Measurements from ENCODE around the gene DIDO1. TPM values are rescaled to one million over a fixed set of nuclear protein-coding genes. Genes with fewer than 3 reads are reported as not detected.

DIDO1 gene
- 100 to 1,000 TPM; 125 to 132 TPM for total RNA-seq
- polyA plus RNA-seq = 10 to 100 TPM; 26.8 to 45.8 (median 39.7) TPM
- 178 to 334 (median 235) reads per million in 6 experiments for total RNA-seq

DNA sequence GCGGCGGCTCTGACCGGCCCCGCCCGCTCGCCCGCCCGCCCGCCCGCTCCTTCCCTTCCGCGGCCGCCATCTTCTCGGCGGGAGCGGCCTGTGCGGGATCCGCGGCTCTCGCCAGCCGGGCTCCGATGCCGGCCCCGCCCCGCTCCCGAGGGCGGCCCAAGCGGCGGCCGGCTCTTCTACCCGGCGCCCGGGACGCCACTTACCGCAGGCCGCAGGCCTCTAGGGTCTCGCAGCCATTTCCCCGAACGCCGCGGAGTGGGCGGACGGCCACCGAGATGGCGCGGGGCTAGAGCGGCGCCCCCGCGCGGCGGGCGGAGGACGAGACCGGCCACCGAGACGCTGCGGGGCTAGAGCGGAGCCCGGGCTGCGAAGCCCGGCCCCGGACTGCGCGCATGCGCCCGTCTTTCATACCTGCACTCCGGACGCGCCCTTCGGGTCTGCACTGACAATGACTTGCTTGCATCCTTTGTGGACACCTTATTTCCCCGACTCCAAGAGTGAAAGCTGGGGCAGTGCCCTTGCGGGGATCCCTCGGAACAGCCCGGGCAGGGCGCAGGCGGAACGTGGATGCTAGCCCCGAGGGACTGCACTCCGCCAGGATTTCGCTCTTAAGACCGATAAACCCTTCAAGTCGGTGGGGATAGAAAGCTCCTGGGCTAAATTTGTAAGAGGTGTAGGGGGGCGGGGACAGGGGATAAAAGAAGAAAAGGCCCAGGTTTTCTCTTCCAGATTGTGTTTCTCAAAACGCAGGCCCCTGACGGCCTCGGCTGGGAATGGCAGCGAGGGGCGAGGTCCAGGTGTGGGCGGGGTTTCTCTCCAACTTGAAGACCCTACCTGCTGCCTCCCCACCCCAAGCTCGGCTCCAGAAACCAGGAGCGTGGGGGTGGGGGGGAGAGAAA lies at the start of gene DIDO1:
Gene DIDO1, minus strand, starts transcription at position 277 of the 899 bp plus-strand sequence.
- Mint-ChIP-seq H3K9me3 (no peaks in the 10 kb centered on the region), H3K4me3 (peak within 1 kb of the TSS; percentile 91 to 98 (median 95)), H3K4me1 (peaks cover 40 to 82% (median 72%) of the 10 kb centered on the region in 4 donors), H3K27me3 (no peaks in the 10 kb centered on the region), H3K27ac (peak within 1 kb of the TSS; percentile 87 to 97 (median 95)), H3K36me3 (no peaks in the 10 kb centered on the region)
- POLR2A ChIA-PET = interaction anchor here (0.8 to 6.3 kb wide), 11 partner anchors 10 to 726 kb away, joined by 3 to 111 read pairs (median 5); partner anchors contain the start of genes GID8, SLC17A9 and TCFL5
- DNase-seq (peak; percentile 77 to 92 (median 86)), ATAC-seq (peak; percentile 79 to 84)

- ATAC-seq = no peak
- Mint-ChIP-seq H3K4me3 (no peak overlapping the region), H3K27me3 (peaks cover 16 to 78% (median 38%) of the 10 kb centered on the region in 5 donors), H3K4me1 (peaks cover 21 to 54% (median 38%) of the 10 kb centered on the region in 4 donors), H3K36me3 (no peaks in the 10 kb centered on the region), H3K27ac (peak overlapping the region in 3 of 10 donors; percentile 52 to 64 (median 55)), H3K9me3 (no peaks in the 10 kb centered on the region)
- POLR2A ChIA-PET = interaction anchor here (0.6 to 1.6 kb wide), 2 partner anchors 17 to 55 kb away, joined by 3 to 4 read pairs; no protein-coding TSS in a partner anchor
- DNase-seq = no peak
Measured at GRCh38 chr20:62975251-62975760, 49.0 kb upstream of the DIDO1 start.

DNA sequence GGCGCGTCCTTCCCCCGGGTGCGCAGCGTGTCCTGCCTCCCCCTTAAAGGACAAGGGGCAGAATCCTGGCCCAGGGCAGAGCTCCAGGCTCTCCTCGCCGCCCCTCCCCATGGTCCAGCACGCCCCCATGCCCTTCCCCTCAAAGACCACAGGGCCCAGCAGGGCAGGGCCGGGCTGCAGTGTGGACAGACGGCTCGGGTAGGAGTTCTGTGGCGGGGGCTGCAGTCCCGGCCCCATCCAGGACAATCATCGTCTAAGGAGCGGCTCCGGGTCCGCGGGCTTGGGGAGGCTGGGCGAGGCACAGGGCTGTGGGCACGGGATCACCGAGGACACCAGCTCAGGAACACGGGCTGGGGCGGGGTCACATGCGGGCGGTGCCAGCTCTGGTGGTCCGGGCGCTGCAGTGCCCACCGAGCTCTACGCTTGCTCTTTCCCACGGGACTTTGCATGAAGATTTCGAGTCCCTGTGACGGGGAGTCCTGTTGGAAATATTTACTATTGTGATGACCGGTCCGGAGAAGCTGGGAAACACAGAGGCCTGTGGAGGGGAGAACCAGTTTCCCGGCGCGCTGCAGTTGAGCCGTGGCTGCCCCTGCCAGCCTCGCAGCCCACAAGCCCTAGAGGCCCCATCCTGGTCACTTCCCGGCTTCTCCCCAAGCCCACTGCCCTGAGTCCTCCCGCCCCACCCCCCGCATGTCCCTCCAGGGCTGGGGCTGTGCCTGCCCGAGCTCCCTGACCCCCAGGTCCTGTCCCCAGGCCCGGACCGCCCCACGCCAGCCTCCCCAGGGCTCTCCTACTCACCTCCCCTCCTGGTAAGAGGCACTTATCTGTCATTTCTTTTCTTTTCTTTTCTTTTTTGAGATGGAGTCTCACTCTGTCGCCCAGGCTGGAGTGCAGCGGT lies 46.8 kb upstream of the DIDO1 start:
- Mint-ChIP-seq H3K9me3 (no peaks in the 10 kb centered on the region), H3K27me3 (peaks cover 16 to 58% (median 33%) of the 10 kb centered on the region in 5 donors), H3K36me3 (no peaks in the 10 kb centered on the region), H3K27ac (peak overlapping the region in 1 of 10 donors; percentile 78), H3K4me3 (peak overlapping the region in 9 of 10 donors; percentile 31 to 91 (median 75)), H3K4me1 (peaks cover 17 to 34% (median 28%) of the 10 kb centered on the region in 4 donors)
- no peak for ATAC-seq
- no peak for DNase-seq
- POLR2A ChIA-PET = interaction anchor here (0.7 to 1.6 kb wide), 4 partner anchors 14 to 204 kb away, joined by 3 to 8 read pairs (median 5); partner anchors contain the start of gene GID8

DNA sequence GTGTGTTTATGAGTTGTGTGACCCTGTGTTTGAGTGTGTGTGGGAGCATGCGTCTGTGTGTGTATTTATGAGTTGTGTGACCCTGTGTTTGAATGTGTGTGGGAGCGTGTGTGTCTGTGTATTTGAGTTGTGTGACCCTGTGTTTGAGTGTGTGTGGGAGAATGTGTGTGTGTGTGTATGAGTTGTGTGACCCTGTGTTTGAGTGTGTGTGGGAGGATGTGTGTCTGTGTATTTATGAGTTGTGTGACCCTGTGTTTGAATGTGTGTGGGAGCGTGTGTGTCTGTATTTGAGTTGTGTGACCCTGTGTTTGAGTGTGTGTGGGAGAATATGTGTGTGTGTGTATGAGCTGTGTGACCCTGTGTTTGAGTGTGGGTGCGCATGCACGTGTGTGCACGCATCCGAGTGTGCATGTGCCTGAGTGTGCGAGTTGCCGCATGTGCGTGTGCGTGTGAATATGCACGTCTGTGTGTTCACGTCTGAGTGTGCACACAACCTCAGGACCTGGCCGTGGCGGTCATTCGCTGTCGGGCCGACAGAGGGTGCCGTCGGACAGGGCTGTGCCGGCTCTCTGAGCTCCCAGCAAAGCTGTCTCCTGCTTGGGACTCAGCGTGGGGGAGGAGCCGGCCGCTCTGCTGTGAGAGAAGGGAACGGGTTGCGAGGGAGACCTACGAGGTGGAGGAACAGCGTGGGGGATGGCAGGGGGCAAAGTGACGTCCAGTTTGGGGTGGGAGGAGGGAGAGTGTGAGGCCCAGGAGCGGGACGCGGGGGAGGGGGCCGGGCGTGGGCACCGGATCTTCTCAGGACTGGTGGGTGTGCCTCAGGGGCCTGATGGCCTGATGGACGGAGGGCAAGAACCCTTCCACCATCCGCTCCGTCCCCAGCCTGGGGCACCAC lies 45.9 kb upstream of the DIDO1 start:
- H3K36me3 Mint-ChIP-seq = no peaks in the 10 kb centered on the region
- H3K4me3 Mint-ChIP-seq = peak overlapping the region; percentile 74 to 91 (median 81)
- POLR2A ChIA-PET = interaction anchor here (0.7 to 1.6 kb wide), 4 partner anchors 13 to 205 kb away, joined by 3 to 8 read pairs (median 5); partner anchors contain the start of gene GID8
- H3K27me3 Mint-ChIP-seq = peaks cover 16 to 50% (median 32%) of the 10 kb centered on the region in 5 donors
- DNase-seq (peak; percentile 72 to 91 (median 80)), ATAC-seq (peak; percentile 99)
- H3K4me1 Mint-ChIP-seq = peaks cover 13 to 25% (median 20%) of the 10 kb centered on the region in 4 donors
- H3K9me3 Mint-ChIP-seq = no peaks in the 10 kb centered on the region
- H3K27ac Mint-ChIP-seq = peak overlapping the region in 6 of 10 donors; percentile 42 to 83 (median 60)

DNA sequence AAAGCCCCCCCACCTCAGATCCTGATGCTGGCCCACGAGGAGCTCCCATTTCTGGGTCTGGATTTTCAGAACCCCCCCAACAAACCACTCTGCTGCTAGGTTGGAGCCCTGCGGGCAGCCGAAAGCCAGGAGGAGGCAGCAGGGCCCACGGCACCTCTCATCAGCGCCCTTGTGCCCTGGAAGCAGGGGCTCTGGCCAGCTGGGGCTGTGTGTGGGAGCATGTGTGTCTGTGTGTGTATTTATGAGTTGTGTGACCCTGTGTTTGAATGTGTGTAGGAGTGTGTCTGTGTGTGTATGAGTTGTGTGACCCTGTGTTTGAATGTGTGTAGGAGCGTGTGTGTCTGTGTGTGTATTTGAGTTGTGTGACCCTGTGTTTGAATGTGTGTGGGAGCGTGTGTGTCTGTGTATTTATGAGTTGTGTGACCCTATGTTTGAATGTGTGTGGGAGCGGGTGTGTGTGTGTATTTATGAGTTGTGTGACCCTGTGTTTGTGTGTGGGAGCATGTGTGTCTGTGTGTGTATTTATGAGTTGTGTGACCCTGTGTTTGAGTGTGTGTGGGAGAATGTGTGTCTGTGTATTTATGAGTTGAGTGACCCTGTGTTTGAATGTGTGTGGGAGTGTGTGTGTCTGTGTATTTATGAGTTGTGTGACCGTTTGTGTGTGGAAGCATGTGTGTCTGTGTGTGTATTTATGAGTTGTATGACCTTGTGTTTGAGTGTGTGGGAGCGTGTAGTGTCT lies 45.1 kb upstream of the DIDO1 start:
- Mint-ChIP-seq H3K9me3 (no peaks in the 10 kb centered on the region), H3K4me3 (peak overlapping the region in 8 of 10 donors; percentile 37 to 88 (median 79)), H3K27me3 (peaks cover 16 to 47% (median 30%) of the 10 kb centered on the region in 5 donors), H3K4me1 (peaks cover 13 to 22% (median 20%) of the 10 kb centered on the region in 4 donors), H3K27ac (peak overlapping the region in 3 of 10 donors; percentile 36 to 54 (median 50)), H3K36me3 (no peaks in the 10 kb centered on the region)
- POLR2A ChIA-PET = interaction anchor here (1.7 kb wide), 1 partner anchor 68 kb away, joined by 6 read pairs; no protein-coding TSS in a partner anchor
- ATAC-seq (no peak), DNase-seq (no peak)

DNA sequence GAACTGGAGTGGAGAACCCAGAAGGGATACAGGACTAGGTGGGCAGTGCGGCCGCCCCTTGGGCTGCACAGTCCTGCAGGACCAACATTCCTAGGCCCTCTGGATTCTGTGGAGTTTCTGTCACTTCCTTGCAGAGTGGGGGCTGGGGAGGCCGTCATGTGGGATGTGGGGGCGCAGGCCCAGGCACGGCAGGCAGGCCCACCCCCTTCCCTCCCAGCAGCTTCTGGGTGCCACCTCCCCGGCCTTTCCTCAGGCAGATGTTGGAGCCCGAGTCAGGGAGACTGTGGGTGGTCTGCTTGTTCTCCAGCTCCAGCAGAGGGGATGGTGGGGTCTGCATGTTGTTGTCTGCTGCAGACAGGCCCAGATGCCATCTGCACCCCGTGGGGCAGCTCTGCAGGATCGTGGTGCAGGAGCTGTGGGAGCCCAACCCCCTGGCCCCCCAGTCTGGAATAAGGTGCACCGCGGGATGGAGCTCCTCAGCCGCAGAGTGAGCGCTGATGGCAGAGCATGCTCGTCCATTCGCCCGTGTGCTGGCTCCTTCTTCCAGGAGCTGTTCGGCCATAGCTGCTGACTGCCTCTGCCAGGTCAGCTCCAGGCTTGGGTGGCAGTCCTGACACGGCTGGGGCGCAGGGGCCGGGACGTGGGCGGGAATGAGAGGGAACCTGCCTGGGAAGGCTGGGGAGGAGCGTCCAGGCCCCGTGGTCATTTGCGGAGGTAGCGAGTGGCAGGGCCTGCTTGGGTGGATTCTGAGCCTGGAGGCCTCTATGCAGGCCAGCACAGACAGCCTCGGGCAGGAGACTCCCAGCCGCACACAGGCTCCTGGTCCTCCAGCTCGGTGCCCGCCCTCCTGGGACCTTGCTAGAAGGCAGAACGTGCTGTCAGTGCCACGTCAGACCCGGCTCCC lies 44.3 kb upstream of the DIDO1 start:
- H3K9me3 Mint-ChIP-seq = no peaks in the 10 kb centered on the region
- no peak overlapping the region for H3K27ac Mint-ChIP-seq
- DNase-seq = no peak
- POLR2A ChIA-PET = interaction anchor here (1.7 kb wide), 1 partner anchor 67 kb away, joined by 6 read pairs; no protein-coding TSS in a partner anchor
- H3K27me3 Mint-ChIP-seq = peaks cover 16 to 40% (median 27%) of the 10 kb centered on the region in 5 donors
- H3K36me3 Mint-ChIP-seq = peaks cover 0 to 2% (median 0%) of the 10 kb centered on the region in 3 donors
- H3K4me3 Mint-ChIP-seq = no peak overlapping the region
- peaks cover 14 to 19% (median 19%) of the 10 kb centered on the region in 4 donors for H3K4me1 Mint-ChIP-seq
- ATAC-seq = no peak

DNA sequence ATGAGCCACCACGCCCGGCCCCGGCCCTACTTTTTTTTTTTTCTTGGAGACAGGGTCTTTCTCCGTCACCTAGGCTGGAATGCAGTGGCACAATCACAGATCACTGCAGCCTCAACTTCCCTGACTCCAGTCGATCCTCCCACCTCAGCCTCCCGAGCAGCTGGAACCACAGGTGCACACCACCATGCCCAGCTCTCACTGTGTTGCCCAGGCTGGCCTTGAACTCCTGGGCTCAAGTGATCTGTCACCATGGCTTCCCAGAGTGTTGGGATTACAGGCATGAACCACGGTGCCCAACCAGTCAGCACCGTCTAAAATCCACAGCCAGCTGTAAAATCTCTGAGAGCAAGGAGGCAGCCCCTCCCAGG lies 43.6 kb upstream of the DIDO1 start:
- H3K4me3 Mint-ChIP-seq = no peak overlapping the region
- ATAC-seq (no peak), DNase-seq (no peak)
- H3K36me3 Mint-ChIP-seq = peaks cover 0 to 2% (median 0%) of the 10 kb centered on the region in 3 donors
- no peaks in the 10 kb centered on the region for H3K9me3 Mint-ChIP-seq
- H3K27ac Mint-ChIP-seq = peak overlapping the region in 1 of 10 donors; percentile 34
- H3K4me1 Mint-ChIP-seq = peaks cover 14 to 20% (median 19%) of the 10 kb centered on the region in 4 donors
- H3K27me3 Mint-ChIP-seq = peaks cover 16 to 39% (median 26%) of the 10 kb centered on the region in 5 donors
- POLR2A ChIA-PET = interaction anchor here (1.7 kb wide), 1 partner anchor 67 kb away, joined by 6 read pairs; no protein-coding TSS in a partner anchor

- DNase-seq (no peak), ATAC-seq (no peak)
- Mint-ChIP-seq H3K4me1 (peaks cover 14 to 21% (median 18%) of the 10 kb centered on the region in 4 donors), H3K27ac (no peak overlapping the region), H3K4me3 (no peak overlapping the region), H3K9me3 (no peaks in the 10 kb centered on the region), H3K36me3 (peaks cover 0 to 2% (median 0%) of the 10 kb centered on the region in 3 donors), H3K27me3 (peaks cover 15 to 32% (median 20%) of the 10 kb centered on the region in 5 donors)
- POLR2A ChIA-PET = interaction anchor here (1.1 kb wide), 1 partner anchor 40 kb away, joined by 3 read pairs; no protein-coding TSS in a partner anchor
Measured at GRCh38 chr20:62969179-62969760, 43.0 kb upstream of the DIDO1 start.

- no peak for ATAC-seq
- Mint-ChIP-seq H3K4me1 (peaks cover 14 to 21% (median 17%) of the 10 kb centered on the region in 4 donors), H3K36me3 (peaks cover 0 to 6% (median 0%) of the 10 kb centered on the region in 3 donors), H3K27ac (peak overlapping the region in 1 of 10 donors; percentile 39), H3K9me3 (no peaks in the 10 kb centered on the region), H3K27me3 (peaks cover 13 to 26% (median 15%) of the 10 kb centered on the region in 5 donors), H3K4me3 (no peak overlapping the region)
- DNase-seq = no peak
- POLR2A ChIA-PET = interaction anchor here (1.1 kb wide), 1 partner anchor 41 kb away, joined by 3 read pairs; no protein-coding TSS in a partner anchor
Measured at GRCh38 chr20:62968378-62969178, 42.3 kb upstream of the DIDO1 start.

Data from naive thymus-derived CD8-positive, alpha-beta T cell (primary cell).